Neural cell (in vitro differentiated cells): ENCODE results near the gene TRAPPC2.
"Not testable (repeated sequence)": the region's sequence is repeated elsewhere in the genome, so short reads cannot be mapped to it uniquely, and the experiment has no call there.

ENCODE experiments used
- CTCF ChIP-seq: fragments of 450-650 bp; IDR thresholded peaks from 2 replicates; pipeline ENCODE4 v1.5.1; 2014; ENCODE audit warnings: antibody characterized with exemption, mild to moderate bottlenecking, moderate library complexity; ENCODE audit not compliant: poor library complexity, severe bottlenecking
- EP300 ChIP-seq: fragments of 450-650 bp; conservative IDR thresholded peaks from 2 replicates; pipeline ENCODE4 v1.6.1; 2014; ENCODE audit warnings: antibody characterized with exemption, mild to moderate bottlenecking, moderate library complexity; ENCODE audit not compliant: poor library complexity, severe bottlenecking
- EZH2 ChIP-seq: fragments of 200-600, 300-800 bp; shearing (Covaris generic), sonication (generic); IDR thresholded peaks from 2 replicates; pipeline ENCODE4 v1.6.1; 2014; ENCODE audit warnings: antibody characterized with exemption, low read length, borderline replicate concordance, mild to moderate bottlenecking; ENCODE audit not compliant: insufficient read depth, poor library complexity, severe bottlenecking
- MXI1 ChIP-seq: fragments of 450-650 bp; conservative IDR thresholded peaks from 2 replicates; pipeline ENCODE4 v1.6.1; 2014; ENCODE audit warnings: antibody characterized with exemption, mild to moderate bottlenecking; ENCODE audit not compliant: poor library complexity, severe bottlenecking
- POLR2AphosphoS5 ChIP-seq: IDR thresholded peaks from 2 replicates; pipeline ENCODE4 v1.6.1; 2012
- RAD21 ChIP-seq: fragments of 450-650 bp; conservative IDR thresholded peaks from 2 replicates; pipeline ENCODE4 v1.6.1; 2014; ENCODE audit warnings: antibody characterized with exemption, mild to moderate bottlenecking, moderate library complexity
- SMC3 ChIP-seq: fragments of 450-650 bp; conservative IDR thresholded peaks from 2 replicates; pipeline ENCODE4 v1.6.1; 2014; ENCODE audit warnings: antibody characterized with exemption, mild to moderate bottlenecking, moderate library complexity; ENCODE audit not compliant: poor library complexity
- TAF1 ChIP-seq: IDR thresholded peaks from 2 replicates; pipeline ENCODE4 v1.6.1; 2012; ENCODE audit warnings: low read depth
- TF ChIP-seq, protein P1 (sequence below): IDR thresholded peaks from 2 replicates; pipeline ENCODE4 v1.6.1; 2012; ENCODE audit warnings: borderline replicate concordance

GRCh38 chrX:13724878-13725277 lies 9.5 kb downstream of the TRAPPC2 start:
- TF ChIP-seq CTCF, POLR2AphosphoS5, SMC3, EZH2, EP300, MXI1, TAF1, RAD21: not testable (repeated sequence)
- TF ChIP-seq, protein P1, sequence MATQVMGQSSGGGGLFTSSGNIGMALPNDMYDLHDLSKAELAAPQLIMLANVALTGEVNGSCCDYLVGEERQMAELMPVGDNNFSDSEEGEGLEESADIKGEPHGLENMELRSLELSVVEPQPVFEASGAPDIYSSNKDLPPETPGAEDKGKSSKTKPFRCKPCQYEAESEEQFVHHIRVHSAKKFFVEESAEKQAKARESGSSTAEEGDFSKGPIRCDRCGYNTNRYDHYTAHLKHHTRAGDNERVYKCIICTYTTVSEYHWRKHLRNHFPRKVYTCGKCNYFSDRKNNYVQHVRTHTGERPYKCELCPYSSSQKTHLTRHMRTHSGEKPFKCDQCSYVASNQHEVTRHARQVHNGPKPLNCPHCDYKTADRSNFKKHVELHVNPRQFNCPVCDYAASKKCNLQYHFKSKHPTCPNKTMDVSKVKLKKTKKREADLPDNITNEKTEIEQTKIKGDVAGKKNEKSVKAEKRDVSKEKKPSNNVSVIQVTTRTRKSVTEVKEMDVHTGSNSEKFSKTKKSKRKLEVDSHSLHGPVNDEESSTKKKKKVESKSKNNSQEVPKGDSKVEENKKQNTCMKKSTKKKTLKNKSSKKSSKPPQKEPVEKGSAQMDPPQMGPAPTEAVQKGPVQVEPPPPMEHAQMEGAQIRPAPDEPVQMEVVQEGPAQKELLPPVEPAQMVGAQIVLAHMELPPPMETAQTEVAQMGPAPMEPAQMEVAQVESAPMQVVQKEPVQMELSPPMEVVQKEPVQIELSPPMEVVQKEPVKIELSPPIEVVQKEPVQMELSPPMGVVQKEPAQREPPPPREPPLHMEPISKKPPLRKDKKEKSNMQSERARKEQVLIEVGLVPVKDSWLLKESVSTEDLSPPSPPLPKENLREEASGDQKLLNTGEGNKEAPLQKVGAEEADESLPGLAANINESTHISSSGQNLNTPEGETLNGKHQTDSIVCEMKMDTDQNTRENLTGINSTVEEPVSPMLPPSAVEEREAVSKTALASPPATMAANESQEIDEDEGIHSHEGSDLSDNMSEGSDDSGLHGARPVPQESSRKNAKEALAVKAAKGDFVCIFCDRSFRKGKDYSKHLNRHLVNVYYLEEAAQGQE = not testable (repeated sequence)
